GM12878 (cell line): ENCODE data around the gene TMEM138.

Source experiments
- CREB1 ChIP-seq: IDR thresholded peaks from 2 replicates; pipeline ENCODE4 v1.6.1; 2012; ENCODE audit warnings: low read depth, mild to moderate bottlenecking, inconsistent platforms
- NR2C2 ChIP-seq: IDR thresholded peaks from 2 replicates; pipeline ENCODE4 v1.6.1; 2011; ENCODE audit warnings: borderline replicate concordance, low read depth; ENCODE audit not compliant: control insufficient read depth, insufficient read length
- SIN3A ChIP-seq: IDR thresholded peaks from 2 replicates; pipeline ENCODE4 v1.6.1; 2012; ENCODE audit warnings: low read depth, low read length, improper control_type of control experiment
- TF ChIP-seq, protein P1 (sequence below), 3 experiments: IDR thresholded peaks in 2 of 3; conservative IDR thresholded peaks in 1 of 3; 2 replicates each; pipeline ENCODE4 v1.5.1; 2011; ENCODE audit warnings: low read depth in 3 of 3, low read length in 3 of 3, mild to moderate bottlenecking in 3 of 3, control low read depth in 2 of 3, moderate library complexity in 2 of 3, inconsistent platforms in 1 of 3, mixed read lengths in 1 of 3; ENCODE audit not compliant: control insufficient read depth in 2 of 3, insufficient read depth in 1 of 3; ENCODE audit errors: extremely low read depth in 1 of 3
- TF ChIP-seq, protein P2 (sequence below): IDR thresholded peaks from 2 replicates; pipeline ENCODE4 v1.6.1; 2011; ENCODE audit warnings: mild to moderate bottlenecking, low read depth, low read length, moderate library complexity; ENCODE audit not compliant: insufficient replicate concordance
- TF ChIP-seq, protein P3 (sequence below): fragments of 450-650 bp; conservative IDR thresholded peaks from 2 replicates; pipeline ENCODE4 v1.6.1; 2017; ENCODE audit warnings: mild to moderate bottlenecking, moderate library complexity

DNA sequence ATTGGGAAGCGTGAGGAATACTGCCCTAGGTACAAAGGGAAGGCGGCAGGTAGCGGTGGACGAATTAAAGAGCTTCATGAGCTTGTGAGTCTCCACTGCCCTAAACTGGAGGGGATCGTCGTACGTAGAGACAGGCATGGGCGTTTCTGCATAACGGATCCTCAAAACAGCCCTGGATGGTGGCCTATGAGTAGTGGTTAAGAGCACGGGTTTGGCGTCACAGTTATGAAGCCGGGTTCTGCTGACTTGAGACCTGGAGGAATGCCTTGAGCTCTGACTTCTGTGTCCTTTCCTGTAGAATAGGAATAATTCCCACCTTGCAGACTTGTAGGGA lies 335 bp downstream of the TMEM138 start:
- TF ChIP-seq, protein P1, sequence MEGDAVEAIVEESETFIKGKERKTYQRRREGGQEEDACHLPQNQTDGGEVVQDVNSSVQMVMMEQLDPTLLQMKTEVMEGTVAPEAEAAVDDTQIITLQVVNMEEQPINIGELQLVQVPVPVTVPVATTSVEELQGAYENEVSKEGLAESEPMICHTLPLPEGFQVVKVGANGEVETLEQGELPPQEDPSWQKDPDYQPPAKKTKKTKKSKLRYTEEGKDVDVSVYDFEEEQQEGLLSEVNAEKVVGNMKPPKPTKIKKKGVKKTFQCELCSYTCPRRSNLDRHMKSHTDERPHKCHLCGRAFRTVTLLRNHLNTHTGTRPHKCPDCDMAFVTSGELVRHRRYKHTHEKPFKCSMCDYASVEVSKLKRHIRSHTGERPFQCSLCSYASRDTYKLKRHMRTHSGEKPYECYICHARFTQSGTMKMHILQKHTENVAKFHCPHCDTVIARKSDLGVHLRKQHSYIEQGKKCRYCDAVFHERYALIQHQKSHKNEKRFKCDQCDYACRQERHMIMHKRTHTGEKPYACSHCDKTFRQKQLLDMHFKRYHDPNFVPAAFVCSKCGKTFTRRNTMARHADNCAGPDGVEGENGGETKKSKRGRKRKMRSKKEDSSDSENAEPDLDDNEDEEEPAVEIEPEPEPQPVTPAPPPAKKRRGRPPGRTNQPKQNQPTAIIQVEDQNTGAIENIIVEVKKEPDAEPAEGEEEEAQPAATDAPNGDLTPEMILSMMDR (IDR thresholded peaks at IDR 0.05 in 2 of 3, conservative IDR thresholded peaks at IDR 0.05 in 1 of 3; ENCODE audit: control insufficient read depth in 2 of 3, extremely low read depth in 1 of 3, insufficient read depth in 1 of 3, low read depth in 3 of 3, low read length in 3 of 3) = no peak
- TF ChIP-seq, protein P2, sequence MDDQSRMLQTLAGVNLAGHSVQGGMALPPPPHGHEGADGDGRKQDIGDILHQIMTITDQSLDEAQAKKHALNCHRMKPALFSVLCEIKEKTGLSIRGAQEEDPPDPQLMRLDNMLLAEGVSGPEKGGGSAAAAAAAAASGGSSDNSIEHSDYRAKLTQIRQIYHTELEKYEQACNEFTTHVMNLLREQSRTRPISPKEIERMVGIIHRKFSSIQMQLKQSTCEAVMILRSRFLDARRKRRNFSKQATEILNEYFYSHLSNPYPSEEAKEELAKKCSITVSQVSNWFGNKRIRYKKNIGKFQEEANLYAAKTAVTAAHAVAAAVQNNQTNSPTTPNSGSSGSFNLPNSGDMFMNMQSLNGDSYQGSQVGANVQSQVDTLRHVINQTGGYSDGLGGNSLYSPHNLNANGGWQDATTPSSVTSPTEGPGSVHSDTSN = no peak
- TF ChIP-seq NR2C2 (no peak), SIN3A (no peak), CREB1 (no peak)
- TF ChIP-seq, protein P3, sequence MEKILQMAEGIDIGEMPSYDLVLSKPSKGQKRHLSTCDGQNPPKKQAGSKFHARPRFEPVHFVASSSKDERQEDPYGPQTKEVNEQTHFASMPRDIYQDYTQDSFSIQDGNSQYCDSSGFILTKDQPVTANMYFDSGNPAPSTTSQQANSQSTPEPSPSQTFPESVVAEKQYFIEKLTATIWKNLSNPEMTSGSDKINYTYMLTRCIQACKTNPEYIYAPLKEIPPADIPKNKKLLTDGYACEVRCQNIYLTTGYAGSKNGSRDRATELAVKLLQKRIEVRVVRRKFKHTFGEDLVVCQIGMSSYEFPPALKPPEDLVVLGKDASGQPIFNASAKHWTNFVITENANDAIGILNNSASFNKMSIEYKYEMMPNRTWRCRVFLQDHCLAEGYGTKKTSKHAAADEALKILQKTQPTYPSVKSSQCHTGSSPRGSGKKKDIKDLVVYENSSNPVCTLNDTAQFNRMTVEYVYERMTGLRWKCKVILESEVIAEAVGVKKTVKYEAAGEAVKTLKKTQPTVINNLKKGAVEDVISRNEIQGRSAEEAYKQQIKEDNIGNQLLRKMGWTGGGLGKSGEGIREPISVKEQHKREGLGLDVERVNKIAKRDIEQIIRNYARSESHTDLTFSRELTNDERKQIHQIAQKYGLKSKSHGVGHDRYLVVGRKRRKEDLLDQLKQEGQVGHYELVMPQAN = no peak
